Smooth muscle cell (in vitro differentiated cells): ENCODE data around the gene HCRTR1. TPM values are rescaled to one million over a fixed set of nuclear protein-coding genes. Genes with fewer than 3 reads are reported as not detected.

ENCODE experiments used
- DNase-seq: peaks from one replicate; lab custom pipeline; 2025; ENCODE audit not compliant: unreplicated experiment; lab: John Stamatoyannopoulos, UW
- H2AFZ ChIP-seq: fragments of 200-600 bp; sonication (generic); 2 replicates; pipeline ENCODE4 v1.6.0; 2016; ENCODE audit warnings: antibody characterized with exemption, low read depth, mild to moderate bottlenecking
- H3F3A ChIP-seq: fragments of 200-600 bp; sonication (generic); 2 replicates; pipeline ENCODE4 v1.6.0; 2017; ENCODE audit warnings: antibody characterized with exemption, low read depth
- H3K27ac ChIP-seq: fragments of 200-600 bp; sonication (generic); 2 replicates; pipeline ENCODE4 v1.5.1; 2016; ENCODE audit warnings: low read depth, mild to moderate bottlenecking
- H3K27me3 ChIP-seq: fragments of 200-600 bp; sonication (generic); 2 replicates; pipeline ENCODE4 v1.6.1; 2016; ENCODE audit warnings: low read depth, mild to moderate bottlenecking
- H3K36me3 ChIP-seq: fragments of 200-600 bp; sonication (generic); 2 replicates; pipeline ENCODE4 v1.5.1; 2016; ENCODE audit warnings: low read depth
- H3K4me1 ChIP-seq: fragments of 200-600 bp; sonication (generic); 2 replicates; pipeline ENCODE4 v1.5.1; 2016; ENCODE audit warnings: low read depth
- H3K4me2 ChIP-seq: fragments of 200-600 bp; sonication (generic); 2 replicates; pipeline ENCODE4 v1.6.0; 2016; ENCODE audit warnings: mild to moderate bottlenecking
- H3K4me3 ChIP-seq: fragments of 200-600 bp; sonication (generic); 2 replicates; pipeline ENCODE4 v1.5.1; 2016; ENCODE audit warnings: mild to moderate bottlenecking
- H3K79me2 ChIP-seq: fragments of 200-600 bp; sonication (generic); 2 replicates; pipeline ENCODE4 v1.6.0; 2016; ENCODE audit warnings: low read depth, mild to moderate bottlenecking
- H3K9ac ChIP-seq: fragments of 200-600 bp; sonication (generic); 2 replicates; pipeline ENCODE4 v1.6.0; 2016; ENCODE audit warnings: low read depth
- H3K9me3 ChIP-seq: fragments of 200-600 bp; sonication (generic); replicated peaks from 2 replicates; pipeline ENCODE4 v1.5.1; 2016; ENCODE audit warnings: low read depth
- H4K20me1 ChIP-seq: fragments of 200-600 bp; sonication (generic); 2 replicates; pipeline ENCODE4 v1.6.0; 2016; ENCODE audit warnings: low read depth
- WGBS: methylation state at CpG from one replicate; pipeline ENCODE4 v1.1.7; 2016; ENCODE audit warnings: low lambda C conversion rate; 5-methylcytosine and 5-hydroxymethylcytosine counted together
- polyA plus RNA-seq: library from polyadenylated mRNA; unstranded; fragments of >200 nt; fragmentation: Nextera tagmentation; extraction: Ambion mirVana; gene quantifications from 2 replicates; pipeline ENCODE4 v1.2.1, GENCODE V29; 2016
- total RNA-seq: library from RNA; depleted of rRNA; stranded (reverse); fragments of >200 nt; gene quantifications from 2 replicates; pipeline ENCODE4 v1.2.3, GENCODE V29; 2014
- TF ChIP-seq, protein P1 (sequence below): fragments of 200-600 bp; sonication (generic); IDR thresholded peaks from 2 replicates; pipeline ENCODE4 v1.5.1; 2017; ENCODE audit warnings: borderline replicate concordance, mild to moderate bottlenecking, antibody characterized with exemption; ENCODE audit not compliant: insufficient read depth, poor library complexity, severe bottlenecking

HCRTR1 gene
- total and polyA plus RNA-seq, 2 experiments from 2014 or later = 2.0 TPM; not detected in 1

DNA sequence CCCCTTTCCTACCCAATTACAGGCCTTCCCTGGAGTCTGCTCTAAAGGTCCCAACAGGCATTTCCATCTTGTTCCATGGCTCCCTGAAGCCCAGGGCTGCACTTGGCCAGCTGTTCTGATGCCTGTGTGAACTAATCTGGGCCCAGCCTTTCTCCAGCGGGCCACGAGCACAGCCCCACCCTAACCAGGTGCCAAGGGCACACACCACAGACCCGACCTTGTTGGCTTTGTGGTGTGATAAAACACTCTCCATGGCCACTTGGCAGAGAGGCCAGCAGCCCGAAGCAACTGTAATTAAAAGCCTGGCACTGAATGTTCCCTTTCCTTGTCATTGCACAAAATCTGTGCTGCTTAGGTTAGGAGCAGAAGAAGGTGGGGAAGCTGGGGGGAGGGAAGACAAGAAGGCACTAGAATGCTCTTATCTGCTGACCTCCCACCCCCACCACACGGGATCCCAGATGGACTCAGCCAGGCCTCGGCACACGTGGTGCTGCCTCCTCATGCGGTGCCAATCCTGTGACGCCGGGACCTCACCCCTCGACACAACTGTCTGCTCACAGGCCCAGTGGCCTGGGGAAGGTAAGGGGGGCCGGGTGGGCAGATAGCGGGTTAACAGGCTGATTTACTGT, 9.9 kb downstream of the HCRTR1 start:
- Histone ChIP-seq H3K79me2 (no peaks in the 10 kb centered on the region), H3K9me3 (no peaks in the 10 kb centered on the region), H2AFZ (no peak overlapping the region), H3F3A (peaks cover 26% of the 10 kb centered on the region), H4K20me1 (peaks cover 12% of the 10 kb centered on the region), H3K4me3 (no peak overlapping the region), H3K4me2 (peak overlapping the region; percentile 78), H3K4me1 (peaks cover 31% of the 10 kb centered on the region), H3K9ac (no peak overlapping the region), H3K27me3 (no peaks in the 10 kb centered on the region), H3K36me3 (no peaks in the 10 kb centered on the region), H3K27ac (peak overlapping the region; percentile 93)
- 45% methylated on average over 13 of the region's 13 CpGs for WGBS
- no peak for DNase-seq
- TF ChIP-seq, protein P1, sequence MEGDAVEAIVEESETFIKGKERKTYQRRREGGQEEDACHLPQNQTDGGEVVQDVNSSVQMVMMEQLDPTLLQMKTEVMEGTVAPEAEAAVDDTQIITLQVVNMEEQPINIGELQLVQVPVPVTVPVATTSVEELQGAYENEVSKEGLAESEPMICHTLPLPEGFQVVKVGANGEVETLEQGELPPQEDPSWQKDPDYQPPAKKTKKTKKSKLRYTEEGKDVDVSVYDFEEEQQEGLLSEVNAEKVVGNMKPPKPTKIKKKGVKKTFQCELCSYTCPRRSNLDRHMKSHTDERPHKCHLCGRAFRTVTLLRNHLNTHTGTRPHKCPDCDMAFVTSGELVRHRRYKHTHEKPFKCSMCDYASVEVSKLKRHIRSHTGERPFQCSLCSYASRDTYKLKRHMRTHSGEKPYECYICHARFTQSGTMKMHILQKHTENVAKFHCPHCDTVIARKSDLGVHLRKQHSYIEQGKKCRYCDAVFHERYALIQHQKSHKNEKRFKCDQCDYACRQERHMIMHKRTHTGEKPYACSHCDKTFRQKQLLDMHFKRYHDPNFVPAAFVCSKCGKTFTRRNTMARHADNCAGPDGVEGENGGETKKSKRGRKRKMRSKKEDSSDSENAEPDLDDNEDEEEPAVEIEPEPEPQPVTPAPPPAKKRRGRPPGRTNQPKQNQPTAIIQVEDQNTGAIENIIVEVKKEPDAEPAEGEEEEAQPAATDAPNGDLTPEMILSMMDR = no peak

DNA sequence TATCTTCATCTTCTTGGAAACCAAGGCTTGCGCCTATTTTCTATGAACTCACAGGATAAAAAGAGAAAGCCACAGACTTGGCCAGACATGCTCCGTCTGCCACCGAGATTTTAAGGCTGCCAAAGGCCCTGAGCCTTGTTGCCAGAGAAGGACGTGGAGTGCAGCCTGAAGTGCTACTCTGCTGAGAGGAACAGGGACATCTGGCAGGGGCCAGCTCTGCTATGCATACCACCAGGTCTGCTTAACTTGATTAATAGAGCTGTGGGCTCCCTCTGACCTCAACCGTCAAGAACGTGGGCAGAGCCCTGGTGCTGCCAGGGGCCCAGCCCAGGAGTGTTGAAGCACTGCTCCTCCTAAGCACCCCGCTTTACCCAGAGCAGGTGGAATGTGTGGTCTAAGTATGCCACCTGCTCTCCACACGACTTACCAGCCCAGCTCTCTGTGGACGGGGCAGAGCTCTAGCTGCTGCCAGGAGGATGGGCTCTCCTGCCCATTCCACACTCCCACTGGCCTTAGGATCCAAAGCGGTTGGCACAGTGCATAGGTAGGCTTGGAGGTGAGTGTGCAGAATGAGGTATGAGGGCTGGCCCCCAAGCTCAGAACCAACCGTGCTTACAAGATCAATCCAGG, 10.6 kb downstream of the HCRTR1 start:
- 48% methylated on average over 11 of the region's 11 CpGs for WGBS
- peaks cover 12% of the 10 kb centered on the region for H4K20me1 ChIP-seq
- peaks cover 31% of the 10 kb centered on the region for H3K4me1 ChIP-seq
- no peak overlapping the region for H3K4me3 ChIP-seq
- H3K9ac ChIP-seq = no peak overlapping the region
- peaks cover 26% of the 10 kb centered on the region for H3F3A ChIP-seq
- peak overlapping the region; percentile 93 for H3K27ac ChIP-seq
- H3K4me2 ChIP-seq = peak overlapping the region; percentile 78
- H3K36me3 ChIP-seq = no peaks in the 10 kb centered on the region
- no peaks in the 10 kb centered on the region for H3K79me2 ChIP-seq
- TF ChIP-seq, protein P1 = no peak
- no peak overlapping the region for H2AFZ ChIP-seq
- no peaks in the 10 kb centered on the region for H3K9me3 ChIP-seq
- H3K27me3 ChIP-seq = no peaks in the 10 kb centered on the region
- DNase-seq = no peak

DNA sequence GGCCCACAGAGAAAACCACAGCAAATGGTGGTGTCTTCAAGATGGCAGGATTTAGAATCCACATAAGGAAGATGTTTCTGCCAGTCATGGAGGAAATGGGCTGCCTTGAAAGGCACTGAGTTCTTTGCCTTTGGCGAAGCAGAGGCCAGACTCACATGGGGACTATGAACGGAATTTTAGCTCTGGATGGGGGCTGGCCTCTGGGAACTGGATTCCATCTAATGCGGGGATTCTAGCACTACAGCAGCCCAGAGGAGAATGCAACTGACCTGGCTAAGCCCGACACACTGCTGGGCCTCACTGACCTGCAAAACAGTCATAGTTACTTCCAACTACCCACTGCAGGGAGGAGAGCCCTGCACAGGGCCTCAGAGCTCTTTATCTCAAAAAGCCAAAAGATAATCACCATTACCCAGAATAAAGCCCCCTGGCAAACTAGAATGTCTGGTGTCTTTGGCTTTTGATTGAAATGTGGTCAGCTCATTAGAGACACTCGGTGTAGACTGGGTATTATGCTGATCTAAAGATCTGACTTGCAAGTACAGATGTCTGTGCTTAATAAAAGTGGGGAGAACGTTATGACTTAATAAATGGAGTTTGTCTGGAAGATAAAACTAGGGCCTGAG, 11.6 kb downstream of the HCRTR1 start:
- Histone ChIP-seq H3K9ac (no peak overlapping the region), H4K20me1 (peaks cover 12% of the 10 kb centered on the region), H3K27me3 (no peaks in the 10 kb centered on the region), H3K4me2 (peak overlapping the region; percentile 78), H2AFZ (no peak overlapping the region), H3K4me3 (no peak overlapping the region), H3K36me3 (no peaks in the 10 kb centered on the region), H3K27ac (peak overlapping the region; percentile 93), H3K9me3 (no peaks in the 10 kb centered on the region), H3F3A (peaks cover 26% of the 10 kb centered on the region), H3K79me2 (no peaks in the 10 kb centered on the region), H3K4me1 (peaks cover 31% of the 10 kb centered on the region)
- no peak for DNase-seq
- TF ChIP-seq, protein P1 = no peak
- whole genome bisulfite sequencing = 8% methylated on average over 6 of the region's 6 CpGs
